ENCODE data around the gene RCOR1.
A peak's percentile ranks its signal among the peaks of the same experiment; 100 is the strongest.
"Not testable (repeated sequence)": the region's sequence is repeated elsewhere in the genome, so short reads cannot be mapped to it uniquely, and the experiment has no call there.

The RCOR1 gene

GRCh38 chr14:102751088-102751487, 158.6 kb downstream of the RCOR1 start:
- ATAC-seq: no peak
- no peak for DNase-seq

- DNase-seq (no peak), ATAC-seq (no peak)
Measured at GRCh38 chr14:102752239-102752847, 159.9 kb downstream of the RCOR1 start.

- DNase-seq: no peak
- ATAC-seq: peak; percentile 38
Measured at GRCh38 chr14:102754370-102755262, 162.2 kb downstream of the RCOR1 start.

GRCh38 chr14:102757646-102758045, 165.2 kb downstream of the RCOR1 start:
- no peak for DNase-seq
- no peak for ATAC-seq

- no peak for DNase-seq
- no peak for ATAC-seq
Measured at GRCh38 chr14:102758087-102758486, 165.6 kb downstream of the RCOR1 start.

- DNase-seq (no peak), ATAC-seq (no peak)
Measured at GRCh38 chr14:102759456-102760187, 167.2 kb downstream of the RCOR1 start.

- ATAC-seq (no peak), DNase-seq (no peak)
Measured at GRCh38 chr14:102760496-102761193, 168.2 kb downstream of the RCOR1 start.

GRCh38 chr14:102761206-102761605, 168.8 kb downstream of the RCOR1 start:
- no peak for ATAC-seq
- DNase-seq: no peak

- DNase-seq (no peak), ATAC-seq (no peak)
Measured at GRCh38 chr14:102764220-102764671, 171.8 kb downstream of the RCOR1 start.

- not testable (repeated sequence) for ATAC-seq
Measured at GRCh38 chr14:102765770-102766169, 173.3 kb downstream of the RCOR1 start.

GRCh38 chr14:102768223-102769048, 176.0 kb downstream of the RCOR1 start:
- peak; percentile 72 for ATAC-seq

More at GRCh38 chr14:102765770-102766169, 173.3 kb downstream of the RCOR1 start:
- DNase-seq: not testable (repeated sequence)

GRCh38 chr14:102769049-102769327, 176.5 kb downstream of the RCOR1 start:
- no peak for ATAC-seq

More at GRCh38 chr14:102768223-102769048, 176.0 kb downstream of the RCOR1 start:
- peak; percentile 24 for DNase-seq

GRCh38 chr14:102770147-102771123, 178.0 kb downstream of the RCOR1 start:
- ATAC-seq (no peak), DNase-seq (no peak)

More at GRCh38 chr14:102769049-102769327, 176.5 kb downstream of the RCOR1 start:
- DNase-seq: no peak

GRCh38 chr14:102771144-102771543, 178.7 kb downstream of the RCOR1 start:
- ATAC-seq (no peak), DNase-seq (no peak)

- ATAC-seq (no peak), DNase-seq (no peak)
Measured at GRCh38 chr14:102772781-102773570, 180.5 kb downstream of the RCOR1 start.

GRCh38 chr14:102774391-102775153, 182.1 kb downstream of the RCOR1 start:
- peak; percentile 51 for ATAC-seq
- peak; percentile 63 for DNase-seq

- ATAC-seq (no peak), DNase-seq (peak; percentile 34)
Measured at GRCh38 chr14:102775855-102776760, 183.7 kb downstream of the RCOR1 start.

All from stimulated activated naive CD8-positive, alpha-beta T cell treated with anti-CD3 and anti-CD28 coated beads, Interleukin-15, Interleukin-2, amounts not matched to agents 100 U/mL and 50 U/mL, for 24 hours (primary cell).